H9 (cell line): ENCODE data around the gene ZNFX1. TPM values are rescaled to one million over a fixed set of nuclear protein-coding genes. Genes with fewer than 3 reads are reported as not detected.

Experiments
- DNase-seq: peaks from one replicate; pipeline ENCODE4 v3.0.0-alpha.2; 2017
- H2AFZ ChIP-seq: one replicate; pipeline ENCODE4 v1.6.1; 2013; ENCODE audit warnings: mild to moderate bottlenecking, low read length, control low read depth, moderate library complexity
- H2AK5ac ChIP-seq: 2 replicates; pipeline ENCODE4 v1.6.1; 2013; ENCODE audit warnings: low read length, control low read depth, mixed read lengths; ENCODE audit not compliant: insufficient read length
- H2BK120ac ChIP-seq: one replicate; pipeline ENCODE4 v1.6.1; 2013; ENCODE audit warnings: low read depth, mild to moderate bottlenecking, low read length, control low read depth, inconsistent platforms; ENCODE audit not compliant: poor library complexity, severe bottlenecking
- H2BK12ac ChIP-seq: 2 replicates; pipeline ENCODE4 v1.6.1; 2013; ENCODE audit warnings: low read length, control low read depth, mixed read lengths, low read depth; ENCODE audit not compliant: insufficient read length
- H2BK15ac ChIP-seq: 2 replicates; pipeline ENCODE4 v1.6.1; 2013; ENCODE audit warnings: low read depth, low read length, control low read depth
- H2BK20ac ChIP-seq: one replicate; pipeline ENCODE4 v1.6.1; 2013; ENCODE audit warnings: low read depth, mild to moderate bottlenecking, low read length, control low read depth, inconsistent platforms; ENCODE audit not compliant: poor library complexity, severe bottlenecking
- H2BK5ac ChIP-seq: 2 replicates; pipeline ENCODE4 v1.6.1; 2013; ENCODE audit warnings: low read length, control low read depth, mixed read lengths; ENCODE audit not compliant: insufficient read length
- H3K14ac ChIP-seq: 2 replicates; pipeline ENCODE4 v1.6.1; 2013; ENCODE audit warnings: low read length, control low read depth; ENCODE audit not compliant: insufficient read depth
- H3K18ac ChIP-seq: 2 replicates; pipeline ENCODE4 v1.6.1; 2013; ENCODE audit warnings: low read depth, mild to moderate bottlenecking, mixed read lengths, low read length, control low read depth; ENCODE audit not compliant: insufficient read length
- H3K23ac ChIP-seq: 2 replicates; pipeline ENCODE4 v1.6.1; 2013; ENCODE audit warnings: low read length, control low read depth, mixed read lengths, low read depth; ENCODE audit not compliant: insufficient read length
- H3K23me2 ChIP-seq: 2 replicates; pipeline ENCODE4 v1.6.1; 2013; ENCODE audit warnings: low read depth, mild to moderate bottlenecking, mixed read lengths, low read length, control low read depth; ENCODE audit not compliant: insufficient read length, poor library complexity, severe bottlenecking
- H3K27ac ChIP-seq: 2 replicates; pipeline ENCODE4 v1.5.1; 2013; ENCODE audit warnings: low read length, control low read depth, mixed read lengths, low read depth; ENCODE audit not compliant: insufficient read length
- H3K27me3 ChIP-seq: 2 replicates; pipeline ENCODE4 v1.6.1; 2013; ENCODE audit warnings: low read length, control low read depth, inconsistent platforms; ENCODE audit not compliant: insufficient read depth
- H3K4ac ChIP-seq: 2 replicates; pipeline ENCODE4 v1.6.1; 2013; ENCODE audit warnings: low read depth, mild to moderate bottlenecking, control low read depth, inconsistent platforms, low read length, moderate library complexity
- H3K4me1 ChIP-seq: 2 replicates; pipeline ENCODE4 v1.6.1; 2013; ENCODE audit warnings: low read length, control low read depth, inconsistent platforms; ENCODE audit not compliant: insufficient read depth
- H3K4me2 ChIP-seq: 2 replicates; pipeline ENCODE4 v1.6.1; 2013; ENCODE audit warnings: low read length, control low read depth, mixed read lengths; ENCODE audit not compliant: insufficient read length, insufficient read depth
- H3K56ac ChIP-seq: 2 replicates; pipeline ENCODE4 v1.6.1; 2013; ENCODE audit warnings: low read depth, mild to moderate bottlenecking, mixed read lengths, low read length, control low read depth; ENCODE audit not compliant: insufficient read length
- H3K79me1 ChIP-seq: 2 replicates; pipeline ENCODE4 v1.6.1; 2013; ENCODE audit warnings: low read depth, mild to moderate bottlenecking, moderate library complexity, low read length, control low read depth, inconsistent platforms; ENCODE audit not compliant: insufficient read depth, poor library complexity, severe bottlenecking
- H3K79me2 ChIP-seq: 2 replicates; pipeline ENCODE4 v1.6.1; 2013; ENCODE audit warnings: low read length, control low read depth, inconsistent platforms; ENCODE audit not compliant: insufficient read depth
- H3K9ac ChIP-seq: 2 replicates; pipeline ENCODE4 v1.6.1; 2013; ENCODE audit warnings: low read length, control low read depth, mixed read lengths; ENCODE audit not compliant: insufficient read length; ENCODE audit errors: extremely low read depth
- H3K9me3 ChIP-seq: one replicate; pipeline ENCODE4 v1.6.1; 2013; ENCODE audit warnings: low read depth, low read length, inconsistent platforms; ENCODE audit not compliant: control insufficient read depth
- H3T11ph ChIP-seq: one replicate; pipeline ENCODE4 v1.6.1; 2013; ENCODE audit warnings: mild to moderate bottlenecking, low read length, control low read depth, inconsistent platforms
- H4K20me1 ChIP-seq: one replicate; pipeline ENCODE4 v1.6.1; 2013; ENCODE audit not compliant: control insufficient read depth, insufficient read length, insufficient read depth
- H4K5ac ChIP-seq: 2 replicates; pipeline ENCODE4 v1.6.1; 2013; ENCODE audit warnings: low read depth, mild to moderate bottlenecking, mixed read lengths, low read length, control low read depth; ENCODE audit not compliant: insufficient read length
- H4K8ac ChIP-seq: replicated peaks from 2 replicates; pipeline ENCODE4 v1.6.1; 2013; ENCODE audit warnings: low read length, control low read depth, mixed read lengths, low read depth; ENCODE audit not compliant: insufficient read length
- H4K91ac ChIP-seq: 2 replicates; pipeline ENCODE4 v1.6.1; 2013; ENCODE audit warnings: low read depth, mild to moderate bottlenecking, moderate library complexity, mixed read lengths, low read length, control low read depth; ENCODE audit not compliant: insufficient read length
- H3K27ac Mint-ChIP-seq, 3 experiments: 2 replicates in 2 of 3; 3 replicates in 1 of 3; pipeline ENCODE4 v1.8.0; 2020 to 2021; ENCODE audit warnings: mixed read lengths in 3 of 3, mild to moderate bottlenecking in 1 of 3, moderate library complexity in 1 of 3
- H3K27me3 Mint-ChIP-seq: 2 replicates; pipeline ENCODE4 v1.8.0; 2021; ENCODE audit warnings: low read depth, mild to moderate bottlenecking, moderate library complexity, mixed read lengths
- H3K36me3 Mint-ChIP-seq, 3 experiments: 2 replicates in 2 of 3; 3 replicates in 1 of 3; pipeline ENCODE4 v1.8.0; 2020 to 2021; ENCODE audit warnings: low read depth in 3 of 3, mixed read lengths in 3 of 3; ENCODE audit not compliant: insufficient read depth in 1 of 3
- H3K4me1 Mint-ChIP-seq, 2 experiments: 2 replicates each; pipeline ENCODE4 v1.8.0; 2020; ENCODE audit warnings: mixed read lengths in 2 of 2
- H3K4me3 Mint-ChIP-seq, 2 experiments: 2 replicates in 1 of 2; 3 replicates in 1 of 2; pipeline ENCODE4 v1.8.0; 2020 to 2021; ENCODE audit warnings: mild to moderate bottlenecking in 2 of 2, mixed read lengths in 2 of 2, moderate library complexity in 1 of 2
- H3K9me3 Mint-ChIP-seq, 2 experiments: 2 replicates in 1 of 2; 3 replicates in 1 of 2; pipeline ENCODE4 v1.8.0; 2020; ENCODE audit warnings: mild to moderate bottlenecking in 2 of 2, mixed read lengths in 2 of 2, moderate library complexity in 1 of 2
- WGBS: extraction: QIAGEN DNeasy Blood & Tissue Kit; methylation state at CpG from one replicate; pipeline ENCODE4 v1.1.7; 2013; ENCODE audit warnings: missing lambda C conversion rate, low lambda C conversion rate, mixed read lengths; ENCODE audit not compliant: insufficient read length; ENCODE audit errors: extremely low coverage; 5-methylcytosine and 5-hydroxymethylcytosine counted together
- total RNA-seq: library from RNA; stranded (reverse); gene quantifications from 2 replicates; pipeline ENCODE4 v1.2.1, GENCODE V29; 2021
- TF ChIP-seq, protein P1 (sequence below): fragments of 200-600 bp; sonication (generic); conservative IDR thresholded peaks from 3 replicates; pipeline ENCODE4 v1.8.0; 2021; ENCODE audit warnings: antibody characterized with exemption, mild to moderate bottlenecking

ZNFX1 gene
- total RNA-seq, 1 experiment from 2014 or later: 13.3 TPM

DNA sequence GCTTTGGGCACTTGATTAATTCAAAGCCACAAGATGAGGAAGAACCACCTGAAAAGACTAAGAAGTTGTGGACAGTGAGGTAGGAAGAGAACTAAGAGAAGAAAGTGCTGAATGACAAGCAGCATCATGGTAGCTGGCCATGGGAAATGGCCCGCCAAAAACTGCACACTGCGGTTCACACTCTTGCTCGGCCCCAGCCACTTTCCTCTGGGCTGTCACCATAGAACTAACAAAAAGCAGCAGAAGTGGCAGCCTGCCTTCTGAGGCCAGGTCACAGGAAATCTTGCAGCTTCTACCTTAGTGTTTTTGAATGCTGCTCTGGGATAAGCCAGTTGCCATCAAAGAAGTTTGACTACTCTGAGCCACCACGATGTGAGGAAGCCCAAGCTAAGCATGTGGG, 34.8 kb upstream of the ZNFX1 start:
- no peaks in the 10 kb centered on the region for H3K79me1 ChIP-seq
- H3K27me3 Mint-ChIP-seq: peaks cover 62% of the 10 kb centered on the region
- H3K9ac ChIP-seq: no peak overlapping the region

More for the DNA sequence above, 34.8 kb upstream of the ZNFX1 start:
- no peak overlapping the region for H3K4ac ChIP-seq
- H2AK5ac ChIP-seq: no peak overlapping the region
- no peak for DNase-seq
- H3T11ph ChIP-seq: no peak overlapping the region
- no peak overlapping the region for H2BK15ac ChIP-seq
- no peak overlapping the region for H4K8ac ChIP-seq
- no peak overlapping the region for H3K14ac ChIP-seq
- Mint-ChIP-seq H3K4me1 (no peaks in the 10 kb centered on the region; a peak in 1 of 4 replicates), H3K9me3 (peaks cover 9 to 19% of the 10 kb centered on the region in 2 experiments; a peak in 2 of 5 replicates), H3K36me3 (peaks cover 0 to 2% (median 0%) of the 10 kb centered on the region in 3 experiments; a peak in 1 of 7 replicates), H3K4me3 (no peak overlapping the region), H3K27ac (no peak overlapping the region)
- H2BK20ac ChIP-seq: no peak overlapping the region
- peaks cover 9% of the 10 kb centered on the region for H3K9me3 ChIP-seq
- no peak overlapping the region for H2AFZ ChIP-seq
- no peak overlapping the region for H2BK120ac ChIP-seq
- no peak overlapping the region for H3K27ac ChIP-seq
- no peak overlapping the region for H2BK5ac ChIP-seq
- H3K27me3 ChIP-seq: no peaks in the 10 kb centered on the region; the same call in 1 of the 2 replicates
- no peak overlapping the region for H3K23ac ChIP-seq
- H3K79me2 ChIP-seq: no peaks in the 10 kb centered on the region
- no CpG with 5 or more reads among the region's 4 CpGs for WGBS
- no peaks in the 10 kb centered on the region for H3K4me1 ChIP-seq
- TF ChIP-seq, protein P1, sequence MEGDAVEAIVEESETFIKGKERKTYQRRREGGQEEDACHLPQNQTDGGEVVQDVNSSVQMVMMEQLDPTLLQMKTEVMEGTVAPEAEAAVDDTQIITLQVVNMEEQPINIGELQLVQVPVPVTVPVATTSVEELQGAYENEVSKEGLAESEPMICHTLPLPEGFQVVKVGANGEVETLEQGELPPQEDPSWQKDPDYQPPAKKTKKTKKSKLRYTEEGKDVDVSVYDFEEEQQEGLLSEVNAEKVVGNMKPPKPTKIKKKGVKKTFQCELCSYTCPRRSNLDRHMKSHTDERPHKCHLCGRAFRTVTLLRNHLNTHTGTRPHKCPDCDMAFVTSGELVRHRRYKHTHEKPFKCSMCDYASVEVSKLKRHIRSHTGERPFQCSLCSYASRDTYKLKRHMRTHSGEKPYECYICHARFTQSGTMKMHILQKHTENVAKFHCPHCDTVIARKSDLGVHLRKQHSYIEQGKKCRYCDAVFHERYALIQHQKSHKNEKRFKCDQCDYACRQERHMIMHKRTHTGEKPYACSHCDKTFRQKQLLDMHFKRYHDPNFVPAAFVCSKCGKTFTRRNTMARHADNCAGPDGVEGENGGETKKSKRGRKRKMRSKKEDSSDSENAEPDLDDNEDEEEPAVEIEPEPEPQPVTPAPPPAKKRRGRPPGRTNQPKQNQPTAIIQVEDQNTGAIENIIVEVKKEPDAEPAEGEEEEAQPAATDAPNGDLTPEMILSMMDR: no peak
- no peak overlapping the region for H3K56ac ChIP-seq
- H4K20me1 ChIP-seq: no peaks in the 10 kb centered on the region
- no peak overlapping the region for H4K91ac ChIP-seq
- H3K18ac ChIP-seq: no peak overlapping the region
- H3K4me2 ChIP-seq: no peak overlapping the region
- no peak overlapping the region for H4K5ac ChIP-seq
- no peaks in the 10 kb centered on the region for H3K23me2 ChIP-seq
- no peak overlapping the region for H2BK12ac ChIP-seq
